ENCODE measurements around the gene CHIC2.
"Not testable (repeated sequence)": the region's sequence is repeated elsewhere in the genome, so short reads cannot be mapped to it uniquely, and the experiment has no call there.

The CHIC2 gene

GRCh38 chr4:54061067-54061466 is 3.3 kb downstream of the CHIC2 start:
- H3K4me3 ChIP-seq (ENCODE audit: low read depth, low read length): no peak overlapping the region
- in situ Hi-C loops (cut with HindIII; ENCODE audit: low sequenced_read_pairs): no loop called here
- no peak for DNase-seq (ENCODE audit: low read depth, low spot score)
- TF ChIP-seq, protein P1, sequence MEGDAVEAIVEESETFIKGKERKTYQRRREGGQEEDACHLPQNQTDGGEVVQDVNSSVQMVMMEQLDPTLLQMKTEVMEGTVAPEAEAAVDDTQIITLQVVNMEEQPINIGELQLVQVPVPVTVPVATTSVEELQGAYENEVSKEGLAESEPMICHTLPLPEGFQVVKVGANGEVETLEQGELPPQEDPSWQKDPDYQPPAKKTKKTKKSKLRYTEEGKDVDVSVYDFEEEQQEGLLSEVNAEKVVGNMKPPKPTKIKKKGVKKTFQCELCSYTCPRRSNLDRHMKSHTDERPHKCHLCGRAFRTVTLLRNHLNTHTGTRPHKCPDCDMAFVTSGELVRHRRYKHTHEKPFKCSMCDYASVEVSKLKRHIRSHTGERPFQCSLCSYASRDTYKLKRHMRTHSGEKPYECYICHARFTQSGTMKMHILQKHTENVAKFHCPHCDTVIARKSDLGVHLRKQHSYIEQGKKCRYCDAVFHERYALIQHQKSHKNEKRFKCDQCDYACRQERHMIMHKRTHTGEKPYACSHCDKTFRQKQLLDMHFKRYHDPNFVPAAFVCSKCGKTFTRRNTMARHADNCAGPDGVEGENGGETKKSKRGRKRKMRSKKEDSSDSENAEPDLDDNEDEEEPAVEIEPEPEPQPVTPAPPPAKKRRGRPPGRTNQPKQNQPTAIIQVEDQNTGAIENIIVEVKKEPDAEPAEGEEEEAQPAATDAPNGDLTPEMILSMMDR (IDR thresholded peaks at IDR 0.05; ENCODE audit: low read depth, low read length): no peak

GRCh38 chr4:54060116-54060515 is 4.3 kb downstream of the CHIC2 start:
- no peak for DNase-seq (ENCODE audit: low read depth, low spot score)
- H3K4me3 ChIP-seq (ENCODE audit: low read depth, low read length): no peak overlapping the region
- TF ChIP-seq, protein P1 (IDR thresholded peaks at IDR 0.05; ENCODE audit: low read depth, low read length): no peak
- in situ Hi-C loops (cut with HindIII; ENCODE audit: low sequenced_read_pairs): no loop called here

GRCh38 chr4:54058171-54058570 is 6.2 kb downstream of the CHIC2 start:
- in situ Hi-C loops (cut with HindIII; ENCODE audit: low sequenced_read_pairs): no loop called here
- no peak for DNase-seq (ENCODE audit: low read depth, low spot score)
- TF ChIP-seq, protein P1 (IDR thresholded peaks at IDR 0.05; ENCODE audit: low read depth, low read length): no peak
- H3K4me3 ChIP-seq (ENCODE audit: low read depth, low read length): no peak overlapping the region

- TF ChIP-seq, protein P1 (IDR thresholded peaks at IDR 0.05; ENCODE audit: low read depth, low read length): no peak
- in situ Hi-C loops (cut with HindIII; ENCODE audit: low sequenced_read_pairs): no loop called here
- DNase-seq (ENCODE audit: low read depth, low spot score): no peak
Measured at GRCh38 chr4:54056360-54056759, 8.0 kb downstream of the CHIC2 start.

GRCh38 chr4:54055494-54055893 is 8.9 kb downstream of the CHIC2 start:
- DNase-seq (ENCODE audit: low read depth, low spot score): no peak
- TF ChIP-seq, protein P1 (IDR thresholded peaks at IDR 0.05; ENCODE audit: low read depth, low read length): no peak
- H3K4me3 ChIP-seq (ENCODE audit: low read depth, low read length): no peak overlapping the region
- in situ Hi-C loops (cut with HindIII; ENCODE audit: low sequenced_read_pairs): no loop called here

More at GRCh38 chr4:54056360-54056759, 8.0 kb downstream of the CHIC2 start:
- H3K4me3 ChIP-seq (ENCODE audit: low read depth, low read length): no peak overlapping the region

- DNase-seq (ENCODE audit: low read depth, low spot score): no peak
- no peak overlapping the region for H3K4me3 ChIP-seq (ENCODE audit: low read depth, low read length)
- TF ChIP-seq, protein P1 (IDR thresholded peaks at IDR 0.05; ENCODE audit: low read depth, low read length): no peak
- in situ Hi-C loops (cut with HindIII; ENCODE audit: low sequenced_read_pairs): no loop called here
Measured at GRCh38 chr4:54054501-54054900, 9.9 kb downstream of the CHIC2 start.

- in situ Hi-C loops (cut with HindIII; ENCODE audit: low sequenced_read_pairs); DNase-seq (ENCODE audit: low read depth, low spot score): not testable (repeated sequence)
Measured at GRCh38 chr4:54053322-54053721, 11.1 kb downstream of the CHIC2 start.

More at GRCh38 chr4:54053322-54053721, 11.1 kb downstream of the CHIC2 start:
- not testable (repeated sequence) for H3K4me3 ChIP-seq (ENCODE audit: low read depth, low read length)
